SKM-1 treated with dmso at 0.1 percent for 144 hours (cell line): ENCODE measurements around the gene ASTN1.
A peak's percentile ranks its signal among the peaks of the same experiment; 100 is the strongest.

ENCODE experiments used
- DNase-seq: peaks from one replicate; lab custom pipeline; 2025; ENCODE audit not compliant: unreplicated experiment; lab: John Stamatoyannopoulos, UW

ASTN1 gene

GRCh38 chr1:176996456-176997090 is 167.9 kb downstream of the ASTN1 start:
- no peak for DNase-seq

- no peak for DNase-seq
Observed at GRCh38 chr1:176994931-176995596, 169.4 kb downstream of the ASTN1 start.

GRCh38 chr1:176993587-176993986 is 170.9 kb downstream of the ASTN1 start:
- DNase-seq: no peak

GRCh38 chr1:176989754-176990153 is 174.8 kb downstream of the ASTN1 start:
- DNase-seq: no peak

- no peak for DNase-seq
Observed at GRCh38 chr1:176989023-176989422, 175.5 kb downstream of the ASTN1 start.

- no peak for DNase-seq
Observed at GRCh38 chr1:176987016-176987415, 177.5 kb downstream of the ASTN1 start.

- no peak for DNase-seq
Observed at GRCh38 chr1:176983731-176984130, 180.8 kb downstream of the ASTN1 start.

- DNase-seq: no peak
Observed at GRCh38 chr1:176976771-176977170, 187.7 kb downstream of the ASTN1 start.

GRCh38 chr1:176976225-176976624 is 188.3 kb downstream of the ASTN1 start:
- no peak for DNase-seq

- no peak for DNase-seq
Observed at GRCh38 chr1:176964687-176965086, 199.8 kb downstream of the ASTN1 start.

GRCh38 chr1:176963181-176963580 is 201.3 kb downstream of the ASTN1 start:
- DNase-seq: no peak

- no peak for DNase-seq
Observed at GRCh38 chr1:176961678-176962077, 202.8 kb downstream of the ASTN1 start.

GRCh38 chr1:176959191-176959820 is 205.2 kb downstream of the ASTN1 start:
- no peak for DNase-seq

- DNase-seq: no peak
Observed at GRCh38 chr1:176957603-176958002, 206.9 kb downstream of the ASTN1 start.

GRCh38 chr1:176954242-176954641 is 210.3 kb downstream of the ASTN1 start:
- no peak for DNase-seq

GRCh38 chr1:176950736-176951324 is 213.7 kb downstream of the ASTN1 start:
- DNase-seq: no peak

GRCh38 chr1:176949033-176949662 is 215.4 kb downstream of the ASTN1 start:
- peak; percentile 31 for DNase-seq

- no peak for DNase-seq
Observed at GRCh38 chr1:176944606-176945005, 219.9 kb downstream of the ASTN1 start.

GRCh38 chr1:176943783-176944182 is 220.7 kb downstream of the ASTN1 start:
- no peak for DNase-seq

- no peak for DNase-seq
Observed at GRCh38 chr1:176942346-176942745, 222.2 kb downstream of the ASTN1 start.

GRCh38 chr1:176939993-176940392 is 224.5 kb downstream of the ASTN1 start:
- no peak for DNase-seq

- no peak for DNase-seq
Observed at GRCh38 chr1:176938375-176938774, 226.1 kb downstream of the ASTN1 start.
